CD4-positive, alpha-beta T cell treated with Interleukin-4 for 1 hour (primary cell): ENCODE data around the gene NAB2.
A peak's percentile ranks its signal among the peaks of the same experiment; 100 is the strongest.

Experiments
- DNase-seq, 2 donors: peaks; one replicate each; pipeline ENCODE4 v3.0.0-alpha.2; 2020 to 2022

Gene NAB2

GRCh38 chr12:57135527-57136326, 46.8 kb downstream of the NAB2 start:
- no peak for DNase-seq

- DNase-seq: peak in 1 of 2 donors; percentile 14
Observed at GRCh38 chr12:57138526-57139272, 49.8 kb downstream of the NAB2 start.

- no peak for DNase-seq
Observed at GRCh38 chr12:57139796-57140649, 51.1 kb downstream of the NAB2 start.

- DNase-seq: no peak
Observed at GRCh38 chr12:57141249-57141648, 52.3 kb downstream of the NAB2 start.

GRCh38 chr12:57142121-57142520, 53.2 kb downstream of the NAB2 start:
- no peak for DNase-seq

- DNase-seq: no peak
Observed at GRCh38 chr12:57142727-57143126, 53.8 kb downstream of the NAB2 start.

- no peak for DNase-seq
Observed at GRCh38 chr12:57143454-57143853, 54.5 kb downstream of the NAB2 start.
